Liver (tissue), 3 donors: ENCODE measurements around the gene LRP5.
"Not testable (repeated sequence)": the region's sequence is repeated elsewhere in the genome, so short reads cannot be mapped to it uniquely, and the experiment has no call there.

ENCODE experiments used
- EGR1 ChIP-seq, 2 donors: IDR thresholded peaks; 2 replicates each; pipeline ENCODE4 v1.6.1; 2016 to 2018; ENCODE audit warnings: antibody characterized with exemption in 2 of 2, low read depth in 2 of 2
- FOXA1 ChIP-seq: IDR thresholded peaks from 2 replicates; pipeline ENCODE4 v1.6.1; 2016; ENCODE audit warnings: antibody characterized with exemption
- NR2F2 ChIP-seq: IDR thresholded peaks from 2 replicates; pipeline ENCODE4 v1.6.1; 2016; ENCODE audit warnings: antibody characterized with exemption
- RAD21 ChIP-seq, 2 donors: IDR thresholded peaks; 2 replicates each; pipeline ENCODE4 v1.6.1; 2016; ENCODE audit warnings: antibody characterized with exemption in 2 of 2, mild to moderate bottlenecking in 2 of 2
- TAF1 ChIP-seq: conservative IDR thresholded peaks from 2 replicates; pipeline ENCODE4 v1.6.1; 2016; ENCODE audit warnings: antibody characterized with exemption, mild to moderate bottlenecking
- YY1 ChIP-seq: IDR thresholded peaks from 2 replicates; pipeline ENCODE4 v1.6.1; 2016; ENCODE audit warnings: antibody characterized with exemption, mild to moderate bottlenecking
- TF ChIP-seq, protein P1 (sequence below): fragments of 150-350 bp; IDR thresholded peaks from 2 replicates; pipeline ENCODE4 v1.5.1; 2017; ENCODE audit warnings: improper control_type of control experiment, low read depth, low read length; ENCODE audit not compliant: missing input control
- TF ChIP-seq, protein P2 (sequence below): IDR thresholded peaks from 2 replicates; pipeline ENCODE4 v1.6.1; 2016; ENCODE audit warnings: antibody characterized with exemption, mild to moderate bottlenecking
- TF ChIP-seq, protein P3 (sequence below): IDR thresholded peaks from 2 replicates; pipeline ENCODE4 v1.6.1; 2016; ENCODE audit warnings: antibody characterized with exemption
- donor health status: healthy.
- donor health status: healthy.

DNA sequence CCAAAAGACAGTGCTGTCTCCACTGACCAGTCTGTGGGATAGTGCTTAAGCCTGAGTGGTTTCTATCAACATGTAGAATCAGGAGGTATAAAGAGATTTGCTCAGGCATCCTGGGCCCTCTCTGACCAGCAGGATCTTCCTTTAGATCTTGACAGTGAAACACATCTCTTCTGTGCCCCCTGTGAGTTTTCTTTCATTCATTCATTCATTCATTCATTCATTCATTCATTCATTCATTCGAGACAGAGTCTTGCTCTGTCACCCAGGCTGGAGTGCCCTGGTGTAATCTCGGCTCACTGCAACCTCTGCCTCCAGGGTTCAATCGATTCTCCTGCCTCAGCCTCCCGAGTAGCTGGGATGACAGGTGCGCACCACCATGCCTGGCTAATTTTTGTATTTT lies 121.8 kb downstream of the LRP5 start:
- TF ChIP-seq, protein P1, sequence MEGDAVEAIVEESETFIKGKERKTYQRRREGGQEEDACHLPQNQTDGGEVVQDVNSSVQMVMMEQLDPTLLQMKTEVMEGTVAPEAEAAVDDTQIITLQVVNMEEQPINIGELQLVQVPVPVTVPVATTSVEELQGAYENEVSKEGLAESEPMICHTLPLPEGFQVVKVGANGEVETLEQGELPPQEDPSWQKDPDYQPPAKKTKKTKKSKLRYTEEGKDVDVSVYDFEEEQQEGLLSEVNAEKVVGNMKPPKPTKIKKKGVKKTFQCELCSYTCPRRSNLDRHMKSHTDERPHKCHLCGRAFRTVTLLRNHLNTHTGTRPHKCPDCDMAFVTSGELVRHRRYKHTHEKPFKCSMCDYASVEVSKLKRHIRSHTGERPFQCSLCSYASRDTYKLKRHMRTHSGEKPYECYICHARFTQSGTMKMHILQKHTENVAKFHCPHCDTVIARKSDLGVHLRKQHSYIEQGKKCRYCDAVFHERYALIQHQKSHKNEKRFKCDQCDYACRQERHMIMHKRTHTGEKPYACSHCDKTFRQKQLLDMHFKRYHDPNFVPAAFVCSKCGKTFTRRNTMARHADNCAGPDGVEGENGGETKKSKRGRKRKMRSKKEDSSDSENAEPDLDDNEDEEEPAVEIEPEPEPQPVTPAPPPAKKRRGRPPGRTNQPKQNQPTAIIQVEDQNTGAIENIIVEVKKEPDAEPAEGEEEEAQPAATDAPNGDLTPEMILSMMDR = not testable (repeated sequence)
- TF ChIP-seq, protein P2, sequence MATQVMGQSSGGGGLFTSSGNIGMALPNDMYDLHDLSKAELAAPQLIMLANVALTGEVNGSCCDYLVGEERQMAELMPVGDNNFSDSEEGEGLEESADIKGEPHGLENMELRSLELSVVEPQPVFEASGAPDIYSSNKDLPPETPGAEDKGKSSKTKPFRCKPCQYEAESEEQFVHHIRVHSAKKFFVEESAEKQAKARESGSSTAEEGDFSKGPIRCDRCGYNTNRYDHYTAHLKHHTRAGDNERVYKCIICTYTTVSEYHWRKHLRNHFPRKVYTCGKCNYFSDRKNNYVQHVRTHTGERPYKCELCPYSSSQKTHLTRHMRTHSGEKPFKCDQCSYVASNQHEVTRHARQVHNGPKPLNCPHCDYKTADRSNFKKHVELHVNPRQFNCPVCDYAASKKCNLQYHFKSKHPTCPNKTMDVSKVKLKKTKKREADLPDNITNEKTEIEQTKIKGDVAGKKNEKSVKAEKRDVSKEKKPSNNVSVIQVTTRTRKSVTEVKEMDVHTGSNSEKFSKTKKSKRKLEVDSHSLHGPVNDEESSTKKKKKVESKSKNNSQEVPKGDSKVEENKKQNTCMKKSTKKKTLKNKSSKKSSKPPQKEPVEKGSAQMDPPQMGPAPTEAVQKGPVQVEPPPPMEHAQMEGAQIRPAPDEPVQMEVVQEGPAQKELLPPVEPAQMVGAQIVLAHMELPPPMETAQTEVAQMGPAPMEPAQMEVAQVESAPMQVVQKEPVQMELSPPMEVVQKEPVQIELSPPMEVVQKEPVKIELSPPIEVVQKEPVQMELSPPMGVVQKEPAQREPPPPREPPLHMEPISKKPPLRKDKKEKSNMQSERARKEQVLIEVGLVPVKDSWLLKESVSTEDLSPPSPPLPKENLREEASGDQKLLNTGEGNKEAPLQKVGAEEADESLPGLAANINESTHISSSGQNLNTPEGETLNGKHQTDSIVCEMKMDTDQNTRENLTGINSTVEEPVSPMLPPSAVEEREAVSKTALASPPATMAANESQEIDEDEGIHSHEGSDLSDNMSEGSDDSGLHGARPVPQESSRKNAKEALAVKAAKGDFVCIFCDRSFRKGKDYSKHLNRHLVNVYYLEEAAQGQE = not testable (repeated sequence)
- TF ChIP-seq, protein P3, sequence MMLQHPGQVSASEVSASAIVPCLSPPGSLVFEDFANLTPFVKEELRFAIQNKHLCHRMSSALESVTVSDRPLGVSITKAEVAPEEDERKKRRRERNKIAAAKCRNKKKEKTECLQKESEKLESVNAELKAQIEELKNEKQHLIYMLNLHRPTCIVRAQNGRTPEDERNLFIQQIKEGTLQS = not testable (repeated sequence)
- not testable (repeated sequence) for TF ChIP-seq NR2F2; EGR1 (IDR thresholded peaks at IDR 0.05; ENCODE audit: low read depth in 2 of 2); FOXA1; YY1; RAD21 (IDR thresholded peaks at IDR 0.05); TAF1
